Breast epithelium (tissue), 4 donors: Measurements from ENCODE around the gene MYO15B. TPM values are rescaled to one million over a fixed set of nuclear protein-coding genes. Genes with fewer than 3 reads are reported as not detected.

Experiments used
- DNase-seq, 2 donors: peaks; one replicate each; pipeline ENCODE4 v3.0.0-alpha.2; 2019; ENCODE audit warnings: low spot score in 2 of 2
- H3K27ac ChIP-seq, 2 donors: fragments of 200-600 bp; sonication (generic) in 1 of 2; one replicate each; pipeline ENCODE4 v1.5.1; 2016 to 2019; ENCODE audit warnings: mild to moderate bottlenecking in 1 of 2
- H3K27me3 ChIP-seq, 2 donors: fragments of 200-600 bp; sonication (generic) in 1 of 2; one replicate each; pipeline versions ENCODE4 v1.5.1 to v1.6.0; 2017 to 2019; ENCODE audit warnings: control low read depth in 1 of 2, mild to moderate bottlenecking in 1 of 2
- H3K36me3 ChIP-seq: fragments of 200-600 bp; one replicate; pipeline ENCODE4 v1.5.1; 2019
- H3K4me1 ChIP-seq, 2 donors: fragments of 200-600 bp; sonication (generic); one replicate each; pipeline ENCODE4 v1.5.1; 2016 to 2019; ENCODE audit warnings: control low read depth in 1 of 2
- H3K4me3 ChIP-seq, 3 donors: fragments of 200-600 bp; sonication (generic); 1 replicate in 2 of 3; 2 replicates in 1 of 3; pipeline ENCODE4 v1.5.1; 2016 to 2019; ENCODE audit warnings: mild to moderate bottlenecking in 3 of 3, moderate library complexity in 2 of 3
- H3K9me3 ChIP-seq, 2 donors: fragments of 200-600 bp; sonication (generic) in 1 of 2; one replicate each; pipeline ENCODE4 v1.5.1; 2016 to 2019; ENCODE audit warnings: control low read depth in 1 of 2
- CTCF ChIP-seq, 3 donors: fragments of 450-650 bp; IDR thresholded peaks; one replicate each; pipeline ENCODE4 v1.5.1; 2016 to 2017; ENCODE audit warnings: antibody characterized with exemption in 3 of 3, mild to moderate bottlenecking in 3 of 3, moderate library complexity in 3 of 3
- POLR2A ChIP-seq: fragments of 450-650 bp; IDR thresholded peaks from one replicate; pipeline ENCODE4 v1.6.1; 2016; ENCODE audit warnings: antibody characterized with exemption, mild to moderate bottlenecking, moderate library complexity
- POLR2AphosphoS5 ChIP-seq, 3 donors: sonication (generic); formaldehyde crosslinking; IDR thresholded peaks; one replicate each; pipeline ENCODE4 v1.6.1; 2017; ENCODE audit warnings: antibody characterized with exemption in 3 of 3
- intact Hi-C: fragments of 100-400 bp; cut with DNase I; formaldehyde crosslinking; loops from one replicate; pipeline ENCODE4 v1.15.1; 2023; ENCODE audit warnings: low total_unique reads
- total RNA-seq, 3 donors: library from RNA; depleted of rRNA; stranded (reverse); fragments of >200 nt; gene quantifications; one replicate each; pipeline ENCODE4 v1.1.0, GENCODE V29; 2016

MYO15B gene
- total RNA-seq, 3 donors from 2014 or later = 65.3 to 121 (median 86.6) TPM

- no peak overlapping the region for H3K4me3 ChIP-seq
These were observed 47.4 kb downstream of the MYO15B start for GRCh38 chr17:75634754-75635609.

GRCh38 chr17:75635610-75636202 is 48.1 kb downstream of the MYO15B start:
- H3K4me3 ChIP-seq = no peak overlapping the region
- H3K36me3 ChIP-seq = no peaks in the 10 kb centered on the region
- intact Hi-C loops = loop anchor here (5.0 kb wide), 1 partner anchor 112 kb away; no protein-coding TSS in a partner anchor
- H3K27ac ChIP-seq = peak overlapping the region in 1 of 2 donors; percentile 90
- no peaks in the 10 kb centered on the region for H3K9me3 ChIP-seq
- peaks cover 13 to 15% of the 10 kb centered on the region in 2 donors for H3K4me1 ChIP-seq
- DNase-seq = no peak
- TF ChIP-seq POLR2A = no peak
- TF ChIP-seq POLR2AphosphoS5 (IDR thresholded peaks at IDR 0.05) = no peak
- no peak for TF ChIP-seq CTCF (IDR thresholded peaks at IDR 0.05)
- H3K27me3 ChIP-seq = no peaks in the 10 kb centered on the region

More at GRCh38 chr17:75634754-75635609, 47.4 kb downstream of the MYO15B start:
- no peaks in the 10 kb centered on the region for H3K36me3 ChIP-seq
- DNase-seq = no peak
- peak overlapping the region in 1 of 2 donors; percentile 90 for H3K27ac ChIP-seq
- no peaks in the 10 kb centered on the region for H3K9me3 ChIP-seq
- H3K4me1 ChIP-seq = peaks cover 13 to 15% of the 10 kb centered on the region in 2 donors
- no peaks in the 10 kb centered on the region for H3K27me3 ChIP-seq
- intact Hi-C loops = loop anchor here (5.0 kb wide), 1 partner anchor 112 kb away; no protein-coding TSS in a partner anchor
- no peak for TF ChIP-seq CTCF (IDR thresholded peaks at IDR 0.05)
- no peak for TF ChIP-seq POLR2AphosphoS5 (IDR thresholded peaks at IDR 0.05)
- no peak for TF ChIP-seq POLR2A

- Histone ChIP-seq H3K4me1 (peaks cover 13 to 15% of the 10 kb centered on the region in 2 donors), H3K4me3 (no peak overlapping the region), H3K27ac (peak overlapping the region in 1 of 2 donors; percentile 90), H3K9me3 (no peaks in the 10 kb centered on the region), H3K27me3 (no peaks in the 10 kb centered on the region), H3K36me3 (no peaks in the 10 kb centered on the region)
- intact Hi-C loops = loop anchor here (5.0 kb wide), 1 partner anchor 111 kb away; no protein-coding TSS in a partner anchor
- no peak for TF ChIP-seq POLR2A
- no peak for TF ChIP-seq CTCF (IDR thresholded peaks at IDR 0.05)
- TF ChIP-seq POLR2AphosphoS5 (IDR thresholded peaks at IDR 0.05) = no peak
- no peak for DNase-seq
These were observed 49.0 kb downstream of the MYO15B start for GRCh38 chr17:75636381-75637142.

- DNase-seq = no peak
- Histone ChIP-seq H3K4me1 (peaks cover 13 to 15% of the 10 kb centered on the region in 2 donors), H3K27ac (no peak overlapping the region)
These were observed 49.5 kb downstream of the MYO15B start for GRCh38 chr17:75637143-75637538.

More at GRCh38 chr17:75637143-75637538, 49.5 kb downstream of the MYO15B start:
- TF ChIP-seq POLR2A (no peak), CTCF (IDR thresholded peaks at IDR 0.05) (no peak), POLR2AphosphoS5 (IDR thresholded peaks at IDR 0.05) (no peak)
- Histone ChIP-seq H3K4me3 (no peak overlapping the region), H3K9me3 (no peaks in the 10 kb centered on the region), H3K36me3 (no peaks in the 10 kb centered on the region), H3K27me3 (no peaks in the 10 kb centered on the region)
- intact Hi-C loops = loop anchor here (5.0 kb wide), 1 partner anchor 110 kb away; no protein-coding TSS in a partner anchor
